ENCODE results near the gene POLK.

- TF ChIP-seq CTCF (IDR thresholded peaks at IDR 0.05; ENCODE audit: low read depth, low read length) (no peak), MAX (IDR thresholded peaks at IDR 0.05; ENCODE audit: low read depth, low read length) (no peak)
Measured at GRCh38 chr5:75468593-75468992, 43.1 kb upstream of the POLK start.

Data from NB4 (cell line).